HepG2 (cell line): Measurements from ENCODE around the gene FAM3C. TPM values are rescaled to one million over a fixed set of nuclear protein-coding genes. Genes with fewer than 3 reads are reported as not detected.

ENCODE experiments used
- ATAC-seq: fragments of 200-7000 bp; cut with Tn5 transposase; 3 replicates; pipeline ENCODE4 v1.9.1; 2020; ENCODE audit warnings: mild to moderate bottlenecking, moderate library complexity
- BruUV-seq: library from RNA; stranded (reverse); fragments of 400-500 nt; replicated peaks from 2 replicates; lab custom pipeline; 2021; lab: Mats Ljungman, UMichigan
- CTCF ChIA-PET: fragments of 300-600 bp; formaldehyde crosslinking; extraction: SDS; loops from one replicate; lab custom pipeline; 2021; ENCODE audit warnings: low total read pairs, inconsistent platforms, low intra/inter-chr PET ratio; lab: Yijun Ruan, JAX
- POLR2A ChIA-PET: fragments of 350-600 bp; sonication (Branson Sonifier 250); formaldehyde crosslinking; loops from one replicate; lab custom pipeline; 2020; ENCODE audit warnings: antibody characterized with exemption, inconsistent platforms; lab: Yijun Ruan, JAX
- DNase-seq: peaks from one replicate; pipeline ENCODE4 v3.0.0-alpha.2; 2015; ENCODE audit warnings: low spot score
- FAIRE-seq: peaks from 3 replicates; lab custom pipeline; 2011; peaks lifted over from hg19 to GRCh38; lab: Jason Lieb, UNC
- H2AFZ ChIP-seq: one replicate; pipeline ENCODE4 v1.6.1; 2011; ENCODE audit warnings: low read length, inconsistent platforms
- H3K27ac ChIP-seq: fragments of 300-600 bp; 3 replicates; pipeline ENCODE4 v1.8.0; 2011; ENCODE audit warnings: mixed run types, mild to moderate bottlenecking, mixed read lengths, low read length, inconsistent platforms; ENCODE audit not compliant: insufficient read depth; ENCODE audit errors: extremely low read length
- H3K27me3 ChIP-seq, 2 experiments: fragments of 200-600 bp in 1 of 2; 2 replicates in 1 of 2; 3 replicates in 1 of 2; pipeline versions ENCODE4 v1.6.0 to v1.8.0; 2011; ENCODE audit warnings: low read length in 2 of 2, mild to moderate bottlenecking in 2 of 2, moderate library complexity in 2 of 2, inconsistent platforms in 1 of 2; ENCODE audit not compliant: insufficient read depth in 2 of 2, control insufficient read depth in 1 of 2
- H3K36me3 ChIP-seq, 2 experiments: fragments of 200-600 bp in 1 of 2; replicated peaks in 1 of 2; 2 replicates in 1 of 2; 3 replicates in 1 of 2; pipeline versions ENCODE4 v1.5.1 to v1.8.0; 2011; ENCODE audit warnings: low read length in 2 of 2, inconsistent platforms in 1 of 2; ENCODE audit not compliant: insufficient read depth in 2 of 2, control insufficient read depth in 1 of 2
- H3K4me1 ChIP-seq: 2 replicates; pipeline ENCODE4 v1.5.1; 2012; ENCODE audit warnings: low read length, inconsistent platforms; ENCODE audit not compliant: insufficient read depth
- H3K4me2 ChIP-seq: 2 replicates; pipeline ENCODE4 v1.6.0; 2011; ENCODE audit warnings: low read depth, low read length, inconsistent platforms
- H3K4me3 ChIP-seq, 3 experiments: fragments of 200-600 bp in 1 of 3; sonication (generic), shearing (Covaris generic) in 1 of 3; replicated peaks in 1 of 3; 2 replicates each; pipeline ENCODE4 v1.5.1; 2011 to 2016; ENCODE audit warnings: low read length in 3 of 3, inconsistent platforms in 2 of 3, low read depth in 2 of 3, mild to moderate bottlenecking in 2 of 3, control low read depth in 1 of 3, mixed read lengths in 1 of 3; ENCODE audit not compliant: insufficient read depth in 1 of 3
- H3K79me2 ChIP-seq: one replicate; pipeline ENCODE4 v1.6.1; 2011; ENCODE audit warnings: low read length, inconsistent platforms; ENCODE audit not compliant: insufficient read depth
- H3K9ac ChIP-seq: 2 replicates; pipeline ENCODE4 v1.6.0; 2011; ENCODE audit warnings: mild to moderate bottlenecking, low read depth, low read length, inconsistent platforms; ENCODE audit not compliant: insufficient read depth
- H3K9me3 ChIP-seq: 2 replicates; pipeline ENCODE4 v1.5.1; 2012; ENCODE audit warnings: mild to moderate bottlenecking, low read length
- H4K20me1 ChIP-seq: 2 replicates; pipeline ENCODE4 v1.6.0; 2011; ENCODE audit warnings: inconsistent platforms, mild to moderate bottlenecking, low read length, moderate library complexity; ENCODE audit not compliant: insufficient read depth
- HNRNPL ChIP-seq: fragments of 200-400 bp; formaldehyde crosslinking; IDR thresholded peaks from 2 replicates; pipeline ENCODE4 v1.6.1; 2017; ENCODE audit warnings: mild to moderate bottlenecking, low read depth, low read length
- SNAI1 ChIP-seq: sonication (generic); formaldehyde crosslinking; IDR thresholded peaks from 2 replicates; pipeline ENCODE4 v1.5.0; 2020; ENCODE audit warnings: mild to moderate bottlenecking, missing genetic modification reagents, borderline replicate concordance
- WGBS: methylation state at CpG from one replicate; pipeline ENCODE4 v1.1.6; 2017; ENCODE audit warnings: low lambda C conversion rate; 5-methylcytosine and 5-hydroxymethylcytosine counted together
- in situ Hi-C: cut with HindIII; loops from 2 replicates; pipeline ENCODE4 v1.10.0; 2017; ENCODE audit warnings: low pct_unique_long_range_greater_than_20kb; ENCODE audit not compliant: extremely low pct_ligation_motif_present
- intact Hi-C: fragments of 100-400 bp; cut with micrococcal nuclease; formaldehyde crosslinking; loops from one replicate; pipeline ENCODE4 v1.10.0; 2022; ENCODE audit not compliant: unreplicated experiment
- polyA plus RNA-seq, 8 experiments: library from polyadenylated mRNA; depleted of rRNA in 3 of 8; stranded (reverse) in 7 of 8; unstranded in 1 of 8; fragments of >200 nt; fragmentation: Illumina TruSeq in 4 of 8; extraction: Trizol in 4 of 8; gene quantifications; 2 replicates each; pipeline versions ENCODE4 v1.2.1 to v1.2.3, GENCODE V29; 2011 to 2016; ENCODE audit warnings: low read depth in 4 of 8, missing spikeins in 1 of 8, mixed read lengths in 1 of 8; ENCODE audit not compliant: insufficient read depth in 1 of 8
- total RNA-seq, 5 experiments: library from RNA; depleted of rRNA; stranded (reverse); fragments of >200 nt; fragmentation: Illumina TruSeq; extraction: Trizol; gene quantifications; 2 replicates each; pipeline ENCODE4 v1.2.3, GENCODE V29; 2016; ENCODE audit warnings: low read depth in 1 of 5
- TF ChIP-seq, protein P1 (sequence below): sonication (generic); formaldehyde crosslinking; conservative IDR thresholded peaks from 2 replicates; pipeline ENCODE4 v1.4.0; 2020; ENCODE audit warnings: mild to moderate bottlenecking, missing genetic modification reagents, moderate library complexity
- TF ChIP-seq, protein P2 (sequence below): sonication (generic); formaldehyde crosslinking; IDR thresholded peaks from 2 replicates; pipeline ENCODE4 v1.4.0; 2020; ENCODE audit warnings: missing genetic modification reagents, borderline replicate concordance

FAM3C gene
- total and polyA plus RNA-seq, 2 of the 13 experiments (the other 11 are each of a cell fraction or from before 2014, with no cell fraction given): 14.6 to 16.0 TPM

DNA sequence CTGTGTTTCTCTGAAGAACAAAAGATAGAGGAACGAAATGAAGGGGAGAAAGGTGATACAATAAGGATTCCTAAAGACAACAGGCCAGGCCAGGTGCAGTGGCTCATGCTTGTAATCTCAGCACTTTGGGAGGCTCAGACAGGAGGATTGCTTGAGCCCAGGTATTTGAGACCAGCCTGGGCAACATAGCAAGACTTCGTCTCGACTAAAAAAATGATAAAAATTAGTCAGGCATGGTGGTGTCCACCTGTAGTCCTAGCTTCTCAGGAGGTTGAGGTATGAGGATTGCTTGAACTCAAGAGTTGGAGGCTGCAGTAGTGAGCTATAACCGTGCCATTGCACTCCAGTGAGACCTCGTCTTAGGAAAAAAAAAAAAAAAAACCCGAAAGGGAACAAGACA, 41.4 kb upstream of the FAM3C start:
- no peaks in the 10 kb centered on the region for H3K36me3 ChIP-seq
- H3K79me2 ChIP-seq: no peaks in the 10 kb centered on the region
- POLR2A ChIA-PET: interaction anchor here (1.6 kb wide), 1 partner anchor 41 kb away, joined by 7 read pairs; the partner anchor contains the start of gene FAM3C
- no peak overlapping the region for H2AFZ ChIP-seq
- no peak for DNase-seq
- H3K27me3 ChIP-seq: no peaks in the 10 kb centered on the region
- CTCF ChIA-PET: no interaction called here
- H3K4me1 ChIP-seq: peaks cover 5% of the 10 kb centered on the region; the same call in 1 of the 2 replicates
- no TSS peak for BruUV-seq
- H3K9ac ChIP-seq: no peak overlapping the region
- intact Hi-C loops: loop anchor here (5.0 kb wide), 1 partner anchor 40 kb away; the partner anchor contains the start of gene FAM3C
- H3K27ac ChIP-seq: no peak overlapping the region
- in situ Hi-C loops: no loop called here
- no peak for TF ChIP-seq SNAI1
- TF ChIP-seq, protein P1, sequence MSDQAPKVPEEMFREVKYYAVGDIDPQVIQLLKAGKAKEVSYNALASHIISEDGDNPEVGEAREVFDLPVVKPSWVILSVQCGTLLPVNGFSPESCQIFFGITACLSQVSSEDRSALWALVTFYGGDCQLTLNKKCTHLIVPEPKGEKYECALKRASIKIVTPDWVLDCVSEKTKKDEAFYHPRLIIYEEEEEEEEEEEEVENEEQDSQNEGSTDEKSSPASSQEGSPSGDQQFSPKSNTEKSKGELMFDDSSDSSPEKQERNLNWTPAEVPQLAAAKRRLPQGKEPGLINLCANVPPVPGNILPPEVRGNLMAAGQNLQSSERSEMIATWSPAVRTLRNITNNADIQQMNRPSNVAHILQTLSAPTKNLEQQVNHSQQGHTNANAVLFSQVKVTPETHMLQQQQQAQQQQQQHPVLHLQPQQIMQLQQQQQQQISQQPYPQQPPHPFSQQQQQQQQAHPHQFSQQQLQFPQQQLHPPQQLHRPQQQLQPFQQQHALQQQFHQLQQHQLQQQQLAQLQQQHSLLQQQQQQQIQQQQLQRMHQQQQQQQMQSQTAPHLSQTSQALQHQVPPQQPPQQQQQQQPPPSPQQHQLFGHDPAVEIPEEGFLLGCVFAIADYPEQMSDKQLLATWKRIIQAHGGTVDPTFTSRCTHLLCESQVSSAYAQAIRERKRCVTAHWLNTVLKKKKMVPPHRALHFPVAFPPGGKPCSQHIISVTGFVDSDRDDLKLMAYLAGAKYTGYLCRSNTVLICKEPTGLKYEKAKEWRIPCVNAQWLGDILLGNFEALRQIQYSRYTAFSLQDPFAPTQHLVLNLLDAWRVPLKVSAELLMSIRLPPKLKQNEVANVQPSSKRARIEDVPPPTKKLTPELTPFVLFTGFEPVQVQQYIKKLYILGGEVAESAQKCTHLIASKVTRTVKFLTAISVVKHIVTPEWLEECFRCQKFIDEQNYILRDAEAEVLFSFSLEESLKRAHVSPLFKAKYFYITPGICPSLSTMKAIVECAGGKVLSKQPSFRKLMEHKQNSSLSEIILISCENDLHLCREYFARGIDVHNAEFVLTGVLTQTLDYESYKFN (CRISPR knock-in tag): no peak
- TF ChIP-seq, protein P2, sequence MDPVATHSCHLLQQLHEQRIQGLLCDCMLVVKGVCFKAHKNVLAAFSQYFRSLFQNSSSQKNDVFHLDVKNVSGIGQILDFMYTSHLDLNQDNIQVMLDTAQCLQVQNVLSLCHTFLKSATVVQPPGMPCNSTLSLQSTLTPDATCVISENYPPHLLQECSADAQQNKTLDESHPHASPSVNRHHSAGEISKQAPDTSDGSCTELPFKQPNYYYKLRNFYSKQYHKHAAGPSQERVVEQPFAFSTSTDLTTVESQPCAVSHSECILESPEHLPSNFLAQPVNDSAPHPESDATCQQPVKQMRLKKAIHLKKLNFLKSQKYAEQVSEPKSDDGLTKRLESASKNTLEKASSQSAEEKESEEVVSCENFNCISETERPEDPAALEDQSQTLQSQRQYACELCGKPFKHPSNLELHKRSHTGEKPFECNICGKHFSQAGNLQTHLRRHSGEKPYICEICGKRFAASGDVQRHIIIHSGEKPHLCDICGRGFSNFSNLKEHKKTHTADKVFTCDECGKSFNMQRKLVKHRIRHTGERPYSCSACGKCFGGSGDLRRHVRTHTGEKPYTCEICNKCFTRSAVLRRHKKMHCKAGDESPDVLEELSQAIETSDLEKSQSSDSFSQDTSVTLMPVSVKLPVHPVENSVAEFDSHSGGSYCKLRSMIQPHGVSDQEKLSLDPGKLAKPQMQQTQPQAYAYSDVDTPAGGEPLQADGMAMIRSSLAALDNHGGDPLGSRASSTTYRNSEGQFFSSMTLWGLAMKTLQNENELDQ (CRISPR knock-in tag): no peak
- no peak for TF ChIP-seq HNRNPL
- TF ChIP-seq, all 625 proteins: peak for 0
- Histone ChIP-seq H3K4me2 (no peak overlapping the region), H3K4me3 (no peak overlapping the region), H3K9me3 (no peaks in the 10 kb centered on the region), H4K20me1 (no peaks in the 10 kb centered on the region)
- FAIRE-seq (no peak), ATAC-seq (no peak)
- 58% methylated on average over 6 of the region's 6 CpGs for WGBS
